Measurements from ENCODE around the gene IL1RL1. TPM values are rescaled to one million over a fixed set of nuclear protein-coding genes. Genes with fewer than 3 reads are reported as not detected.
A peak's percentile ranks its signal among the peaks of the same experiment; 100 is the strongest.

IL1RL1 gene
- total RNA-seq, 1 experiment from 2014 or later: 5.7 TPM

GRCh38 chr2:102336502-102336945 lies 25.2 kb downstream of the IL1RL1 start:
- intact Hi-C loops (cut with micrococcal nuclease): no loop called here
- peak overlapping the region; percentile 86 for H3K4me2 ChIP-seq (ENCODE audit: low read length)
- BruUV-seq (replicated peaks): TSS peak; percentile 67
- POLR2A ChIA-PET (ENCODE audit: unreplicated experiment): interaction anchor here (0.6 to 0.7 kb wide), 4 partner anchors 52 to 1084 kb away, joined by 3 to 8 read pairs (median 5); partner anchors contain the start of gene CNOT11
- peak overlapping the region; percentile 45; the same call in 1 of the 2 replicates for H2AFZ ChIP-seq (ENCODE audit: low read length)
- CTCF ChIA-PET: interaction anchor here (0.6 to 1.6 kb wide), 4 partner anchors 51 to 87 kb away, joined by 3 to 6 read pairs (median 4); no protein-coding TSS in a partner anchor
- H3K4me3 ChIP-seq (ENCODE audit: low read length): peak overlapping the region; percentile 62
- H3K36me3 ChIP-seq (ENCODE audit: low read depth, low read length): no peaks in the 10 kb centered on the region
- peak; percentile 87 for ATAC-seq
- peak overlapping the region; percentile 99 for H3K27ac ChIP-seq (ENCODE audit: low read length)
- no peaks in the 10 kb centered on the region for H3K9me3 ChIP-seq (ENCODE audit: low read length)
- H3F3A ChIP-seq (ENCODE audit: low read length, unreplicated experiment): peaks cover 4% of the 10 kb centered on the region
- no peaks in the 10 kb centered on the region for H3K79me2 ChIP-seq (ENCODE audit: low read length)
- no peak for TF ChIP-seq CTCF (conservative IDR thresholded peaks at IDR 0.05; ENCODE audit: low read depth, low read length)
- TF ChIP-seq EZH2 (IDR thresholded peaks at IDR 0.05; ENCODE audit: low read length, unreplicated experiment): no peak
- TF ChIP-seq EZH2phosphoT487 (IDR thresholded peaks at IDR 0.05; ENCODE audit: borderline replicate concordance, low read length): no peak
- no peaks in the 10 kb centered on the region for H3K27me3 ChIP-seq (ENCODE audit: low read length)
- no peaks in the 10 kb centered on the region for H4K20me1 ChIP-seq (ENCODE audit: low read length)
- peak; percentile 94 for DNase-seq
- H3K9ac ChIP-seq (ENCODE audit: low read length): peak overlapping the region; percentile 85
- no peaks in the 10 kb centered on the region for H3K9me2 ChIP-seq (replicated peaks; ENCODE audit: low read length)
- H3K4me1 ChIP-seq (ENCODE audit: insufficient read depth, low read length): peaks cover 42% of the 10 kb centered on the region

- intact Hi-C loops (cut with micrococcal nuclease): loop anchor here (1.0 kb wide), 2 partner anchors 52 to 79 kb away; no protein-coding TSS in a partner anchor
- Histone ChIP-seq H3K4me1 (ENCODE audit: insufficient read depth, low read length) (peaks cover 42% of the 10 kb centered on the region), H3K9me3 (ENCODE audit: low read length) (no peaks in the 10 kb centered on the region), H3K4me3 (ENCODE audit: low read length) (peak overlapping the region; percentile 62), H3K9ac (ENCODE audit: low read length) (peak overlapping the region; percentile 85), H3K79me2 (ENCODE audit: low read length) (no peaks in the 10 kb centered on the region), H3F3A (ENCODE audit: low read length, unreplicated experiment) (peaks cover 4% of the 10 kb centered on the region), H3K36me3 (ENCODE audit: low read depth, low read length) (no peaks in the 10 kb centered on the region), H3K9me2 (replicated peaks; ENCODE audit: low read length) (no peaks in the 10 kb centered on the region), H2AFZ (ENCODE audit: low read length) (peak overlapping the region; percentile 45; the same call in 1 of the 2 replicates), H3K27me3 (ENCODE audit: low read length) (no peaks in the 10 kb centered on the region), H4K20me1 (ENCODE audit: low read length) (no peaks in the 10 kb centered on the region), H3K27ac (ENCODE audit: low read length) (peak overlapping the region; percentile 99), H3K4me2 (ENCODE audit: low read length) (peak overlapping the region; percentile 86)
- DNase-seq (peak; percentile 95), ATAC-seq (peak; percentile 78)
- BruUV-seq (replicated peaks): no TSS peak
- ChIA-PET POLR2A (ENCODE audit: unreplicated experiment) (interaction anchor here (0.7 to 0.8 kb wide), 3 partner anchors 9 to 1085 kb away, joined by 3 to 8 read pairs (median 4); partner anchors contain the start of gene CNOT11), CTCF (interaction anchor here (0.6 to 1.6 kb wide), 3 partner anchors 51 to 172 kb away, joined by 3 to 6 read pairs (median 4); no protein-coding TSS in a partner anchor)
- no peak for TF ChIP-seq EZH2phosphoT487 (IDR thresholded peaks at IDR 0.05; ENCODE audit: borderline replicate concordance, low read length)
- TF ChIP-seq EZH2 (IDR thresholded peaks at IDR 0.05; ENCODE audit: low read length, unreplicated experiment): no peak
- TF ChIP-seq CTCF (conservative IDR thresholded peaks at IDR 0.05; ENCODE audit: low read depth, low read length): no peak
These were observed 25.6 kb downstream of the IL1RL1 start for GRCh38 chr2:102337012-102337411.
